AG04449 (cell line): ENCODE data around the gene MOCOS.

Experiments
- CTCF ChIA-PET: fragments of 350-600 bp; formaldehyde crosslinking; extraction: SDS; loops from one replicate; lab custom pipeline; 2021; ENCODE audit warnings: antibody characterized with exemption; lab: Yijun Ruan, JAX
- POLR2A ChIA-PET: fragments of 400-600, 350-600 bp; formaldehyde crosslinking; extraction: SDS; loops from one replicate; lab custom pipeline; 2020; ENCODE audit warnings: antibody characterized with exemption, inconsistent platforms; lab: Yijun Ruan, JAX
- DNase-seq: peaks from one replicate; pipeline ENCODE4 v3.0.0-alpha.2; 2010; ENCODE audit warnings: low read depth, low spot score
- H3K4me3 ChIP-seq: 2 replicates; pipeline ENCODE4 v1.5.1; 2011; ENCODE audit warnings: low read depth, mild to moderate bottlenecking, control low read depth, low read length
- CTCF ChIP-seq: IDR thresholded peaks from one replicate; pipeline ENCODE4 v1.5.1; 2011; ENCODE audit warnings: mild to moderate bottlenecking, moderate library complexity, low read length, control low read depth, inconsistent platforms; ENCODE audit not compliant: insufficient read depth; ENCODE audit errors: missing control alignments

MOCOS gene

GRCh38 chr18:36284671-36285295 is 97.5 kb downstream of the MOCOS start:
- peak; percentile 72 for TF ChIP-seq CTCF
- ChIA-PET POLR2A (no interaction called here), CTCF (interaction anchor here (0.6 to 10.3 kb wide), 39 partner anchors 8 to 539 kb away, joined by 3 to 289 read pairs (median 5); partner anchors contain the start of genes ELP2, FHOD3, RPRD1A and SLC39A6)
- no peak overlapping the region for H3K4me3 ChIP-seq
- no peak for DNase-seq

- ChIA-PET POLR2A (no interaction called here), CTCF (interaction anchor here (0.9 to 10.3 kb wide), 6 partner anchors 9 to 470 kb away, joined by 3 to 289 read pairs (median 22); partner anchors contain the start of gene FHOD3)
- no peak overlapping the region for H3K4me3 ChIP-seq
- no peak for DNase-seq
- TF ChIP-seq CTCF, result no peak
Observed at GRCh38 chr18:36287653-36288052, 100.4 kb downstream of the MOCOS start.

- CTCF ChIA-PET, result interaction anchor here (1.2 to 1.8 kb wide), 3 partner anchors 193 to 399 kb away, joined by 3 to 9 read pairs (median 3); no protein-coding TSS in a partner anchor
- no peak overlapping the region for H3K4me3 ChIP-seq
- no peak for DNase-seq
- TF ChIP-seq CTCF, result no peak
- POLR2A ChIA-PET, result no interaction called here
Observed at GRCh38 chr18:36288689-36289088, 101.4 kb downstream of the MOCOS start.

GRCh38 chr18:36294031-36294430 is 106.7 kb downstream of the MOCOS start:
- POLR2A ChIA-PET, result no interaction called here
- no peak for DNase-seq
- CTCF ChIA-PET, result interaction anchor here (1.1 to 5.8 kb wide), 5 partner anchors 10 to 278 kb away, joined by 3 to 34 read pairs (median 5); no protein-coding TSS in a partner anchor
- no peak for TF ChIP-seq CTCF
- H3K4me3 ChIP-seq, result no peak overlapping the region

GRCh38 chr18:36295214-36295613 is 107.9 kb downstream of the MOCOS start:
- ChIA-PET CTCF (interaction anchor here (1.0 to 5.8 kb wide), 6 partner anchors 9 to 277 kb away, joined by 3 to 34 read pairs (median 6); no protein-coding TSS in a partner anchor), POLR2A (no interaction called here)
- no peak overlapping the region for H3K4me3 ChIP-seq
- DNase-seq, result no peak
- no peak for TF ChIP-seq CTCF

GRCh38 chr18:36295880-36296301 is 108.6 kb downstream of the MOCOS start:
- no peak for DNase-seq
- ChIA-PET CTCF (interaction anchor here (0.7 to 5.8 kb wide), 6 partner anchors 10 to 315 kb away, joined by 3 to 34 read pairs (median 6); no protein-coding TSS in a partner anchor), POLR2A (interaction anchor here (1.0 kb wide), 1 partner anchor 798 kb away, joined by 3 read pairs; the partner anchor contains the start of gene INO80C)
- TF ChIP-seq CTCF, result no peak
- no peak overlapping the region for H3K4me3 ChIP-seq
